H9 (cell line): Measurements from ENCODE around the gene CHCHD6. TPM values are rescaled to one million over a fixed set of nuclear protein-coding genes. Genes with fewer than 3 reads are reported as not detected.

Experiments used
- DNase-seq: peaks from one replicate; pipeline ENCODE4 v3.0.0-alpha.2; 2017
- H2AFZ ChIP-seq: one replicate; pipeline ENCODE4 v1.6.1; 2013; ENCODE audit warnings: mild to moderate bottlenecking, low read length, control low read depth, moderate library complexity
- H2AK5ac ChIP-seq: 2 replicates; pipeline ENCODE4 v1.6.1; 2013; ENCODE audit warnings: low read length, control low read depth, mixed read lengths; ENCODE audit not compliant: insufficient read length
- H2BK120ac ChIP-seq: one replicate; pipeline ENCODE4 v1.6.1; 2013; ENCODE audit warnings: low read depth, mild to moderate bottlenecking, low read length, control low read depth, inconsistent platforms; ENCODE audit not compliant: poor library complexity, severe bottlenecking
- H2BK12ac ChIP-seq: 2 replicates; pipeline ENCODE4 v1.6.1; 2013; ENCODE audit warnings: low read length, control low read depth, mixed read lengths, low read depth; ENCODE audit not compliant: insufficient read length
- H2BK15ac ChIP-seq: 2 replicates; pipeline ENCODE4 v1.6.1; 2013; ENCODE audit warnings: low read depth, low read length, control low read depth
- H2BK20ac ChIP-seq: one replicate; pipeline ENCODE4 v1.6.1; 2013; ENCODE audit warnings: low read depth, mild to moderate bottlenecking, low read length, control low read depth, inconsistent platforms; ENCODE audit not compliant: poor library complexity, severe bottlenecking
- H2BK5ac ChIP-seq: 2 replicates; pipeline ENCODE4 v1.6.1; 2013; ENCODE audit warnings: low read length, control low read depth, mixed read lengths; ENCODE audit not compliant: insufficient read length
- H3K14ac ChIP-seq: 2 replicates; pipeline ENCODE4 v1.6.1; 2013; ENCODE audit warnings: low read length, control low read depth; ENCODE audit not compliant: insufficient read depth
- H3K18ac ChIP-seq: 2 replicates; pipeline ENCODE4 v1.6.1; 2013; ENCODE audit warnings: low read depth, mild to moderate bottlenecking, mixed read lengths, low read length, control low read depth; ENCODE audit not compliant: insufficient read length
- H3K23ac ChIP-seq: 2 replicates; pipeline ENCODE4 v1.6.1; 2013; ENCODE audit warnings: low read length, control low read depth, mixed read lengths, low read depth; ENCODE audit not compliant: insufficient read length
- H3K23me2 ChIP-seq: 2 replicates; pipeline ENCODE4 v1.6.1; 2013; ENCODE audit warnings: low read depth, mild to moderate bottlenecking, mixed read lengths, low read length, control low read depth; ENCODE audit not compliant: insufficient read length, poor library complexity, severe bottlenecking
- H3K27ac ChIP-seq: 2 replicates; pipeline ENCODE4 v1.5.1; 2013; ENCODE audit warnings: low read length, control low read depth, mixed read lengths, low read depth; ENCODE audit not compliant: insufficient read length
- H3K27me3 ChIP-seq: 2 replicates; pipeline ENCODE4 v1.6.1; 2013; ENCODE audit warnings: low read length, control low read depth, inconsistent platforms; ENCODE audit not compliant: insufficient read depth
- H3K4ac ChIP-seq: 2 replicates; pipeline ENCODE4 v1.6.1; 2013; ENCODE audit warnings: low read depth, mild to moderate bottlenecking, control low read depth, inconsistent platforms, low read length, moderate library complexity
- H3K4me1 ChIP-seq: 2 replicates; pipeline ENCODE4 v1.6.1; 2013; ENCODE audit warnings: low read length, control low read depth, inconsistent platforms; ENCODE audit not compliant: insufficient read depth
- H3K4me2 ChIP-seq: 2 replicates; pipeline ENCODE4 v1.6.1; 2013; ENCODE audit warnings: low read length, control low read depth, mixed read lengths; ENCODE audit not compliant: insufficient read length, insufficient read depth
- H3K56ac ChIP-seq: 2 replicates; pipeline ENCODE4 v1.6.1; 2013; ENCODE audit warnings: low read depth, mild to moderate bottlenecking, mixed read lengths, low read length, control low read depth; ENCODE audit not compliant: insufficient read length
- H3K79me1 ChIP-seq: 2 replicates; pipeline ENCODE4 v1.6.1; 2013; ENCODE audit warnings: low read depth, mild to moderate bottlenecking, moderate library complexity, low read length, control low read depth, inconsistent platforms; ENCODE audit not compliant: insufficient read depth, poor library complexity, severe bottlenecking
- H3K79me2 ChIP-seq: 2 replicates; pipeline ENCODE4 v1.6.1; 2013; ENCODE audit warnings: low read length, control low read depth, inconsistent platforms; ENCODE audit not compliant: insufficient read depth
- H3K9ac ChIP-seq: 2 replicates; pipeline ENCODE4 v1.6.1; 2013; ENCODE audit warnings: low read length, control low read depth, mixed read lengths; ENCODE audit not compliant: insufficient read length; ENCODE audit errors: extremely low read depth
- H3K9me3 ChIP-seq: one replicate; pipeline ENCODE4 v1.6.1; 2013; ENCODE audit warnings: low read depth, low read length, inconsistent platforms; ENCODE audit not compliant: control insufficient read depth
- H3T11ph ChIP-seq: one replicate; pipeline ENCODE4 v1.6.1; 2013; ENCODE audit warnings: mild to moderate bottlenecking, low read length, control low read depth, inconsistent platforms
- H4K20me1 ChIP-seq: one replicate; pipeline ENCODE4 v1.6.1; 2013; ENCODE audit not compliant: control insufficient read depth, insufficient read length, insufficient read depth
- H4K5ac ChIP-seq: 2 replicates; pipeline ENCODE4 v1.6.1; 2013; ENCODE audit warnings: low read depth, mild to moderate bottlenecking, mixed read lengths, low read length, control low read depth; ENCODE audit not compliant: insufficient read length
- H4K8ac ChIP-seq: replicated peaks from 2 replicates; pipeline ENCODE4 v1.6.1; 2013; ENCODE audit warnings: low read length, control low read depth, mixed read lengths, low read depth; ENCODE audit not compliant: insufficient read length
- H4K91ac ChIP-seq: 2 replicates; pipeline ENCODE4 v1.6.1; 2013; ENCODE audit warnings: low read depth, mild to moderate bottlenecking, moderate library complexity, mixed read lengths, low read length, control low read depth; ENCODE audit not compliant: insufficient read length
- H3K27ac Mint-ChIP-seq, 3 experiments: 2 replicates in 2 of 3; 3 replicates in 1 of 3; pipeline ENCODE4 v1.8.0; 2020 to 2021; ENCODE audit warnings: mixed read lengths in 3 of 3, mild to moderate bottlenecking in 1 of 3, moderate library complexity in 1 of 3
- H3K27me3 Mint-ChIP-seq: 2 replicates; pipeline ENCODE4 v1.8.0; 2021; ENCODE audit warnings: low read depth, mild to moderate bottlenecking, moderate library complexity, mixed read lengths
- H3K36me3 Mint-ChIP-seq, 3 experiments: 2 replicates in 2 of 3; 3 replicates in 1 of 3; pipeline ENCODE4 v1.8.0; 2020 to 2021; ENCODE audit warnings: low read depth in 3 of 3, mixed read lengths in 3 of 3; ENCODE audit not compliant: insufficient read depth in 1 of 3
- H3K4me1 Mint-ChIP-seq, 2 experiments: 2 replicates each; pipeline ENCODE4 v1.8.0; 2020; ENCODE audit warnings: mixed read lengths in 2 of 2
- H3K4me3 Mint-ChIP-seq, 2 experiments: 2 replicates in 1 of 2; 3 replicates in 1 of 2; pipeline ENCODE4 v1.8.0; 2020 to 2021; ENCODE audit warnings: mild to moderate bottlenecking in 2 of 2, mixed read lengths in 2 of 2, moderate library complexity in 1 of 2
- H3K9me3 Mint-ChIP-seq, 2 experiments: 2 replicates in 1 of 2; 3 replicates in 1 of 2; pipeline ENCODE4 v1.8.0; 2020; ENCODE audit warnings: mild to moderate bottlenecking in 2 of 2, mixed read lengths in 2 of 2, moderate library complexity in 1 of 2
- WGBS: extraction: QIAGEN DNeasy Blood & Tissue Kit; methylation state at CpG from one replicate; pipeline ENCODE4 v1.1.7; 2013; ENCODE audit warnings: missing lambda C conversion rate, low lambda C conversion rate, mixed read lengths; ENCODE audit not compliant: insufficient read length; ENCODE audit errors: extremely low coverage; 5-methylcytosine and 5-hydroxymethylcytosine counted together
- total RNA-seq: library from RNA; stranded (reverse); gene quantifications from 2 replicates; pipeline ENCODE4 v1.2.1, GENCODE V29; 2021
- TF ChIP-seq, protein P1 (sequence below): fragments of 200-600 bp; sonication (generic); conservative IDR thresholded peaks from 3 replicates; pipeline ENCODE4 v1.8.0; 2021; ENCODE audit warnings: antibody characterized with exemption, mild to moderate bottlenecking

CHCHD6 gene
- total RNA-seq, 1 experiment from 2014 or later, result 34.2 TPM

GRCh38 chr3:126946405-126946804 is 242.4 kb downstream of the CHCHD6 start:
- Histone ChIP-seq H3K14ac (no peak overlapping the region), H3K23ac (no peak overlapping the region), H2BK20ac (no peak overlapping the region), H2AK5ac (no peak overlapping the region), H4K91ac (no peak overlapping the region), H2BK12ac (no peak overlapping the region), H2BK5ac (no peak overlapping the region), H3K56ac (no peak overlapping the region), H4K20me1 (no peaks in the 10 kb centered on the region), H4K5ac (no peak overlapping the region), H3K4me2 (no peak overlapping the region), H3K27ac (no peak overlapping the region), H4K8ac (no peak overlapping the region), H3K9me3 (no peaks in the 10 kb centered on the region), H3T11ph (no peak overlapping the region), H3K27me3 (no peaks in the 10 kb centered on the region), H2BK120ac (no peak overlapping the region), H2BK15ac (no peak overlapping the region), H3K79me1 (no peaks in the 10 kb centered on the region), H3K4ac (no peak overlapping the region), H3K18ac (no peak overlapping the region), H3K79me2 (no peaks in the 10 kb centered on the region), H3K4me1 (no peaks in the 10 kb centered on the region), H3K23me2 (no peaks in the 10 kb centered on the region), H3K9ac (no peak overlapping the region), H2AFZ (no peak overlapping the region)
- no peaks in the 10 kb centered on the region for H3K9me3 Mint-ChIP-seq
- H3K4me1 Mint-ChIP-seq, result peaks cover 0 to 12% of the 10 kb centered on the region in 2 experiments; a peak in 2 of 4 replicates
- no peak overlapping the region; a peak in 1 of 7 replicates for H3K27ac Mint-ChIP-seq
- WGBS, result no CpG with 5 or more reads among the region's 11 CpGs
- no peaks in the 10 kb centered on the region for H3K27me3 Mint-ChIP-seq
- H3K4me3 Mint-ChIP-seq, result no peak overlapping the region
- TF ChIP-seq, protein P1, sequence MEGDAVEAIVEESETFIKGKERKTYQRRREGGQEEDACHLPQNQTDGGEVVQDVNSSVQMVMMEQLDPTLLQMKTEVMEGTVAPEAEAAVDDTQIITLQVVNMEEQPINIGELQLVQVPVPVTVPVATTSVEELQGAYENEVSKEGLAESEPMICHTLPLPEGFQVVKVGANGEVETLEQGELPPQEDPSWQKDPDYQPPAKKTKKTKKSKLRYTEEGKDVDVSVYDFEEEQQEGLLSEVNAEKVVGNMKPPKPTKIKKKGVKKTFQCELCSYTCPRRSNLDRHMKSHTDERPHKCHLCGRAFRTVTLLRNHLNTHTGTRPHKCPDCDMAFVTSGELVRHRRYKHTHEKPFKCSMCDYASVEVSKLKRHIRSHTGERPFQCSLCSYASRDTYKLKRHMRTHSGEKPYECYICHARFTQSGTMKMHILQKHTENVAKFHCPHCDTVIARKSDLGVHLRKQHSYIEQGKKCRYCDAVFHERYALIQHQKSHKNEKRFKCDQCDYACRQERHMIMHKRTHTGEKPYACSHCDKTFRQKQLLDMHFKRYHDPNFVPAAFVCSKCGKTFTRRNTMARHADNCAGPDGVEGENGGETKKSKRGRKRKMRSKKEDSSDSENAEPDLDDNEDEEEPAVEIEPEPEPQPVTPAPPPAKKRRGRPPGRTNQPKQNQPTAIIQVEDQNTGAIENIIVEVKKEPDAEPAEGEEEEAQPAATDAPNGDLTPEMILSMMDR, result no peak
- H3K36me3 Mint-ChIP-seq, result no peaks in the 10 kb centered on the region; a peak in 2 of 7 replicates
- DNase-seq, result no peak
